GM21528 (cell line): Measurements from ENCODE around the gene ASPN.

Experiments used
- ATAC-seq: cut with Tn5 transposase; IDR thresholded peaks from one replicate; pipeline ENCODE4 v1.9.1; 2021; ENCODE audit warnings: mild to moderate bottlenecking, moderate library complexity; ENCODE audit not compliant: unreplicated experiment, low FRiP score

ASPN gene

DNA sequence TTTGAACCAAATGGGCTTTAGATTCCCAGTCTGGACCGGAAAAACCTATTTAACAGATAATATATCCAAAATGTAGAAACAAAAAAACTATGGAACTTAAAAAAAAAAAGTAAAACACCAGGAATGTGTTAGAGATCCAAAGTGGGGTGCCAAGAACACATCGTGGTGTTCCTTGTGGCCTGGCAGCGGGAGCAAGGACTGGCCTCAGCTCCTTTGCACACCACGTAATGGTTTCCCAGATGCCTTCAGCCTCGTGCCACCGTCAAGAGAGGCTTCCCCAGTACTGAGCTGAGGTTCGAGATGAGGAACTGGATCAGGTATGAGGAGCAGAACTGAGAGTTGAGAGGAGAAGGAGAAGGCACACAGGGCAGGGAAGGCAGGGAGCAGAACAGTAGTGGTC lies 3.5 kb downstream of the ASPN start:
- no peak for ATAC-seq

DNA sequence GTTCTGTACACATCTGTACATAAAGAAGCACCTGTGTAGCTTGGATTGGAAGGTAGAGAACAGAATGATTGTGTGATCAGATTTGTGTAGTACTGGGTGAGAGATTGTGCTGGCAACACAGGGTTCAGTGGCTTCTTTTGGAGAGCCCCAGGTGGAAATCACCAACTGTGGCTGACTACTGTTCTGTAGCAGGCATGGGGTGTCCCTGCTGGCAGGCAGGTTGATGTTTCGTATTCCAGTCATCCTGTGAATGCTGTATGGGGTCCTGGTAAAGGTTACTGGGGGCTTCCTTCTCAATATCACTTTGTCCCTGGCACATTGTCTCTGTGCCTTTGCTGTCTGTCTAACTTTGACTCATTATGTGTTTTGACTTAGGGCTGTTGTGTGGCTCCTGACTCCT lies 5.3 kb downstream of the ASPN start:
- ATAC-seq = no peak

DNA sequence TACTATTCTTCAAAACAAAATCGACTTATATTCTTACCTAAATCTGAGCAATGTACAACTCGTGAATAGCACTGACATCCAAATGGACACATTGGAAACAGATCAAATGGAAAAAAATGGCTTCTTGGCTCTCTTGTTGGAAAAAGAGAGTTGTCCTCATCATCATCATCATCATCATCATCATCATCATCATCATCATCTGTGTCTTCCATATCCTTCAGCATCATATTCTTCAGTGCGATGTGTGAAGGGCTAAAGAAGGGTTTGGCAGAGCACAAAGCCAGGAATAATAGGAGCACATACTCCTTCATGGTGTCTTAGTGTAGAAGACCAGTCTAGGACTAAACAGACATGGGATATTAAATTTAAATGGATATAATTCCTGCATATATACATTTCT lies 7.7 kb downstream of the ASPN start:
- no peak for ATAC-seq

DNA sequence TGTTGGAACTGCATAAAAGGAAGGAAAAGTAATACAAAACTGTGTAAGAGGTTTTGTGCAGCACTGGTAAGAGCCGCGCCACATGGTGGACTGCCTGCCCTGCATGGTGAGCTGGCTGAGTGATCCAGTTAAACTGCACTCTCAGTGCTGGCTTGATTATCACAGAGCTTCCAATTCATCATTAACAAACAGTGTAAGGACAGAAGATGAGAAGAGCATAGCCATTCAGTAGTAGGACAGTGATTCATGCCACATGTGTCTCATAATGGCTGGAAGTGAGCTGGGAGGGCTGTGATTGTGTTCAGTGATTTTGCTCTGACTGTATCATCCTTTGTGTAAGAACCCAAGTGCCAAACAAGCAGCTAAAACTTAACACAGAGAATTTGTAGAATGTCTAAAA lies 14.1 kb downstream of the ASPN start:
- ATAC-seq = no peak

DNA sequence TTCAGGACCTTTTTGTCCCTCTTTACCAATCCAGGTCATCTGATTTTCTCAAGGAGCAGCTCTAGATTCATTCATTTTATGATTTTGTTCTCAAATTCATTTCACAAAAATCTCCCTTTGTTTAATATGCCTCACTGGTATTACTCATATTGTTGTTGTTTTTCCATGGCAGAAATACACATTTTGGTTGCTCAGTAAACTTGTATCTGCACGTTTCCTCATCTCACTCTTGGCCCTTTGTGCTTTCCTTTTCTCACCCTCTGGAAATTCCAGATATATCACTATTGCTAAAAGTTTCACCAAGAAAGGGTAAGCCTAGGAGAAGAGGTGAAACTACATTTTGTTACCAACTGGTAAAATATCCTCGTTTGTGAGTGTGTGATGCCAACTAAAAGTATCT lies 14.8 kb downstream of the ASPN start:
- ATAC-seq = no peak

DNA sequence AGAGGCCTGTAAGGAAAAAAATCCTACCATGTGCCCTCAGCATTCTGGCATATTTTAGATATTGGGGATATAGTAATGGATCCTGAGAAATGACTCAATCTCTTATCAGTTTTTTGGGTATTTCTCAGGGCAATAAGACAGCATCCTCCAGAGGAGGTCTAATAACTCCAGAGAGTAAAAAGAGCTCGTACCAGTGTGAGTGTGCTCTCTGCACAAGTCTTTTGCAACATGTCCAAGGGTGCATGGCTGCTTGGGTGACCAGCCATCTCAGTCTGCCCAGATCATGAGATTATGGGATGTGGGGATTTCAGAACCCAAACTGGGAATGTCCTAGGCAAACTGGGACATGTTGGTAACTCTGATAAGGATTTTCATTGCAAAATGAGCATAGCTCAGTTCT lies 15.3 kb downstream of the ASPN start:
- no peak for ATAC-seq

DNA sequence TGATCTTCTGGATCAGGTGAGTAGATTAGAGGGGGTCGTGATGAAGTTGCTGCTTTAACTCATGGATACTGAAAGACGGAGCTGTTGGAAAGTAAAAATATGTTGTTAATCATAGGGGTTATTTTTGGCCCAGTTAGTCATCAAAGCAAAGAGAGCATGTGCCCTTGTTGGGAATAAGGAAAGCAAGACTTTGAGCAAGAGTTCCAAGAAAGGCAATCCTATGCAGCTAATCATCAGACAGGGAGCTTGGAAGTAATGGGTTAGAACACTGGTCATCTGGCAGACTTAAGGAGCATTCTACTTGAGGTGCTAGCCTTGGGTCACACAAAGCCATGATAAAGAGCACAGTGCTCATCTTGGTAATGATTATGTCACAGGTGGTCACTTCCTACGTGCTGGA lies 18.3 kb downstream of the ASPN start:
- ATAC-seq = no peak

DNA sequence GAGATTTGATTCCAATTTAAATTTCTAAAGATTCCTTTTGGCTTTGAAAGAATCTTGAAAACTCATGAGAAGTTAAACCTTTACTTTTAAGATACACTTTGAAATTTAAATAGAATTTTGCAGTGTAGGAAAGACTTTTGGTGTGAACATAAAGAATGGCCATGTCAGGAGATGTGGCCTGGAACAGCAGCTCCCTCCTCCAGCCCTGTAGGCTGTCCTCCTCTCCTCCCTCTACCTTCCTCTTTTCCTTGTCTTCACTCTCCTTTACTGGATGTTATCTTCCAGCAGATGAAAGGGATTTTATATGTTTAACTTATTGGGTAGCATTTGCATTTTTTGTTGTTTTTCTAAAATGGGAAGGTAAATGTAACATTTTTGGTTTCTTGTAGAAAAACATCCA lies 18.9 kb downstream of the ASPN start:
- no peak for ATAC-seq

DNA sequence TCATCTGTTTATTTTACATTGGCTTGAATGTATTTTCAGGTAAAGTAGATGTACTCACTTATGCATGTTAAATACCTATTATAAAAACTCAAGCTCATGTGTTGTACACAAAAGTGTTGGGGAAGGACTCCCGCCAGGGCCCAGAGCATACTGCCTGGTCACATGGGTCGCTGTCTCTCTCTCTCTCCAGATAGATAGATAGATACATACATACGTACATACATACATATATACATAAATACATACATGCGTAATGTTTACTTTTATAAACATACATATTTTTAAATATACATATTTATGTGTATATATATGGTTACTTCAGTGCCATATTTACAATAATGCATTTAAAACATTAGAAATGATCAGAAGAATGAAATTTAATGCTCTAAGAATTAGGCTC lies 24.7 kb downstream of the ASPN start:
- no peak for ATAC-seq

DNA sequence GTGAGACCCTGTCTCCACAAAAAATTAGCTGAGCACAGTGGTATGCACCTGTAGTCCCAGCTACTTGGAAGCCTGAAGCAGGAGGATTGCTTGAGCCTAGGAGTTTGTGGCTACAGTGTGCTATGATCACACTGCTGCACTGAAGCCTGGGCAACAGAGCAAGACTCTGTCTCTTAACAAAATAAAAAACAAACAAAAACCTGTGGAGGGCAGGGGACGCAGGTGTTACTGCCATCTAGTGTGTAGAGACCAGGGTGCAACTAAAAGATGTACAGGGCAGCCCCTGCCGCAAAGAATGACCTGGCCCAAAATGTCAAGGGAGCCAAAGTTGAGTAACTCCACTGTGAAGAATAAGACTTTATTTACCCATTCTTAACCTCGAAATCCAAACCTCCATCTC lies 27.1 kb downstream of the ASPN start:
- ATAC-seq = no peak

DNA sequence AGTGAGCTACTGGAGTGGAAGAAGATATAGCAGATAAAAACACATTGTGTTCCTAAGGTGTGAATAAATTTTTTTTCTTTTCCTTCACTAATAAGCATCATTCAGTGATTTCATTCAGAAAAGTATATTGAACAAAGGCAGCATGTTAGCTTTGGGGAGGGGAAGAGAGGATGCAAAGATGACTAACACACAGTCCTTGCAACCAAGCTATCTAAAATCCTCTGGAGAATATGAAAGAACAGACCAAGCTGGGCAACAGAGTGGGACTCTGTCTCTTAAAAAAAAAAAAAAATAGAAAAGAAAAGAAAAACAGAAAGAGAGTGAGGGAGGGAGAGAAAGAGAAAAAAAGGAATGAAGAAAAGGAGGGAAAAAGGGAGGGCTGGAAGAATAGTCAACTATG lies 35.8 kb downstream of the ASPN start:
- no peak for ATAC-seq

DNA sequence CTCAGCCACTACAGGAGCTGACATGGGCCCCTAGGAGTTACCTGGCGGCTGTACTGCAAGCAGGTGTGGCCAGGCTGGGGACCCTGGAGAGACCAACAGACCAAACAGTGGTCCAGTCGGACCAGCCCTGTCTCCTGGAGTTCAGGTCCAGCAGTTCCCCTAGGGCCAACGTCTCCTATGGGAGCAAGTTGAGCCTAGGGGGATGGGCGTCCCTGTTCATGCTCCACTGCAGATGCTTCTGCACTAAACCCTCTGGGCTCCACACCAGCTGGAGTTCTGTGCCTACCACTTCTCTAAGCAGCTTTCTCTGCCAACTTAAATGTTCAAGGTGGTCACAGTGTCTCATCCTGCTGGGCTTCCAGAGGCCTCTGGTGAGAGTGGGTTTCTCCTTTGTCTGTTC lies 37.5 kb downstream of the ASPN start:
- no peak for ATAC-seq

DNA sequence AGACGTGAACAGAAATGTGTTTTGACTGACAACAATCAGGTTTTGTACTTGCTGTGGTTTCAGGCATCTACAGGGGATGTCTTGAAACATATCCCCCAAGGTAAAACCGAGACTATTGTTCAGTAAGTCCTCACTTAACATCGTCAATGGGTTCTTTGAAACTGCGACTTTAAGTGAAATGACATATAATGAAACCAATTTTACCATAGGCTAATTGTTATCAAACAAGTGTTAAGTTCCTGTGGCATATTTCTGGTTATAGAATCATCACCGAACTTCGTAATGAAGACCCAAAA lies 41.6 kb downstream of the ASPN start:
- ATAC-seq = no peak

DNA sequence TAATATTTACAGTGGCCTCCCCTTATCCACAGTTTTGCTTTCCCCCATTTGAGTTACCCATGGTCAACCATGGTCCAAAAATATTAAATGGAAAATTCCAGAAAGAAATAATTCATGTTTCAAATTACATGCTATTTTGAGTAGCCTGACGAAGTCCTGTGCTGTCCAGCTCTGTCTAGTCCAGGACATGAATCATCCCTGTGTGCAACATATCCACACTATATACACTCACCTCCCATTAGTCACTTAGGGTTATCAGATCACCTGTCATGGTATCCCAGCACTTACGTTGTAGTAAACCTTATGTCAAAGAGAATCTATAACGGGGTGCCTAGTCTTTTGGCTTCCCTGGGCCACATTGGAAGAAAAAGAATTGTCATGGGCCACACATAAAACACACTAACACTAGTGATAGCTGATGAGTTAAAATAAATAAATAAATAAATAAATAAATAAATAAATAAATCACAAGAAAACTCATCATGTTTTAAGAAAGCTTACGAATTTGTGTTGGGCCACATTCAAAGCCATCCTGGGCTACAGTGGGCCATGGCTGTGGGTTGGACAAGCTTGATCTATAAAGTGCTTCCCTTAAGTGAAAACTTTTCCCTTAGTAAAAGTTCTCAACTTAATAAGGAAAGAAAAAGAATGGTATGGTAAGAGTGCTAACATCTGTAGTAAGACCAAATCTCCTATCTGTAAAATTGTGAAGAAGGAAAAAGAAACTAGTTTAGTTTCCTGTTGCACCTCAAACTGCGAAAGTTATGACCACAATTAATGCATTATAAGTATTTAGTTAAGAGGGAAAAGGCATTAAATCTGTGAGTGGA lies 42.2 kb downstream of the ASPN start:
- no peak for ATAC-seq

DNA sequence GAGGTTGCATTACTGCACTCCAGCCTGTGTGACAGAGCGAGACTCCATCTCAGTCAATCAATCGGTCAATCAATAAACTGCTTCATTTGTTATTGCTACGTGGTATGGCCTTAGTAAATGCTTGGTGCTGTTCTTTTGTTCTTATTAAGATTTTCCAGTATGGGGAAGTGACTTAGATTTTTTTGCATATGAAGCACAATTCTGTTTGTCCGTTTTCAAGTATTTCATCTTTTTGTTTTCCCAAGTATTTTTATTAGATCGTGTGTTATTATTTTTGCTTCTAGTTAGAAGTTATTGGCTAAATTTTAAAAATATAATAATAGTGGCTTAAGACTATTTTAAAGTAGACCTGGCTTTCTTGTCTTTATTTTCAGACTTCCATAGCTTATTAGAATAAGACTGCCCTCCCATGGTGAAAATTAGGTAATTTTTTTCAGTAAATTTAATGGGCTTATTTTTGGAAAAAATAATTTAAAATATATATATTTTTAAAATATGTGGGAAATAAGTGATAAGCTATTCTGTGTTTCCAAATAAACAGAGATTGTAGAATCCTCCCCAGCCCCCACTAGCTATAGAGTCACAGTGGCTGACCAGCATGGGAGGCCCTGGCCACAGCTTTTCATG lies 43.3 kb downstream of the ASPN start:
- no peak for ATAC-seq

DNA sequence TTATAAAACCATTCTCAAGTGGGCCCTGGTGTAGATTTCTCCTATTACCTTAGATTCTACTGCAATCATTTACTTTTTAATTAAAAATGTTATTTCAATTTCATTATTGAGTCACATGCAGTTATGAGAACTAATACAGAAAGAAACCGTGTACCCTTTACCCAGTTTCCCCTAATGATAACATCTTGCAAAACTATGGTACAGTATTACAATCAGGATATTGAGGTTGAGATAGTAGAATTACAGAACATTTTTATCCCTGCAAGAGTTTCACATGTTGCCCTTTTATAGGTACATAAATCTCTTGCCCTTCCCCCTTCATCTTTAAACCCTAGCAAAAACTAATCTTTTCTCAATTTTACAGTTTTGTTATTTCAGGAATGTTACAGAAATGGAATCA lies 47.0 kb downstream of the ASPN start:
- ATAC-seq = no peak

DNA sequence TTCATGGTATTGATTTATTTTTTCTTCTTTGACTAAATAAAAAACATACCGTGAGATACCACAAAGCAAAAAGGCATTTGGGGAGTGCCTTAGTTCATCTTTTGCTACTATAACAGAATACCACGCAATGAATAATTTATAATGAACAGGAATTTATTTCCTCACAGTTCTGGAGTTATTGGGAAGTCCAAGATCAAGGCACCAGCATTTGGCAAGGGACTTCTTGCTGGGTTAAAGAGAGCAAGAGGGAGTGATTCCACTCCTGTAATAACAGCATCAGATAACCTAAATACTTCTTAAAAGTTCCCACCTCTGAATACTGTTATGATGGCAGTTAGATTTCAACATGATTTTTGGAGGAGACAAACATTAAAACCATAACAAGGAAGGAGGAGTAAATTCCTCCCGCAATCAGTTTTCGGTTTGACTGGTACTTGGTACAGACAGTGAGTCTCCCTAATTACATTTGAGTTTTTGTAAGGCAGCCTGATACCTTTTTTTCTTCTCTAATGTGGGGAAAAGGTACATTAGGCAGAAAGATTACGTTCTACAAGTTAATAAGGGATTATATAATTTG lies 49.2 kb downstream of the ASPN start:
- no peak for ATAC-seq

DNA sequence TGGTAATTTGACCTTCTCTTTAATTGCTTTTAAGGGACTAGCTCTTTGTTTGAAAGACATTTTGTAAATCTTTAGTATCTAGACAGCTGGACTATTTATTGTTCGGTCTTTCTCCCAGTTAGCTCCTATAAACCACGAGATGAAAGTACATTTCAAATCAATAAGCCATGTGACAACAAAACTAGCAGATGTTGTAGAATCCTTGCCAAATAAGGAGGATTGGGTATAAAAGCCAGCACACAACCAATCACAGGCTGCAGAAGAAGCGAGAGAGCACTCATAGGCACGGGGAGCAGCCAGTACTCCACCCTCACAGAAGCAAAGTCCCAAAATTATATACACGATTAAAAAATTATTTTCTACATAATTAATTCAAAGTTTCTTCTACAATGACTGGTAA lies 50.0 kb downstream of the ASPN start:
- ATAC-seq = no peak

DNA sequence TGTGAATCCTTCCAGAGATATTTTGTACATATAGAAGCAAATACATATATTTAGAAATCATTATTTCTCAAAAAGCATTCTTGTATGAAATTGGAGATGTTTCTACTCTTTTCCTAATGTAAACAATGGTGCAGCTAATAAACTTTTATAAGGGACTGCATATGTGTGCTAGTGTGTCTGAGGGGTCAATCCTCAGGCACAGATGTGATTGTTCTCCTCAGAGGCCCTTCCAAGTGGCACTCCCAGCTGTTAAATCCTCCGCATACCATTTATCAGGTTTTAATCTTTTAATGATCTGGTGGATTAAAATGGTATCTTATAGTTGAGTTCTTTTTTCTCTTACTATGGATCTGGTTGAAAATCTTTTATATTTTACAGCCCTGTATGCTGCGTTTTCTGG lies 52.5 kb downstream of the ASPN start:
- ATAC-seq = no peak

DNA sequence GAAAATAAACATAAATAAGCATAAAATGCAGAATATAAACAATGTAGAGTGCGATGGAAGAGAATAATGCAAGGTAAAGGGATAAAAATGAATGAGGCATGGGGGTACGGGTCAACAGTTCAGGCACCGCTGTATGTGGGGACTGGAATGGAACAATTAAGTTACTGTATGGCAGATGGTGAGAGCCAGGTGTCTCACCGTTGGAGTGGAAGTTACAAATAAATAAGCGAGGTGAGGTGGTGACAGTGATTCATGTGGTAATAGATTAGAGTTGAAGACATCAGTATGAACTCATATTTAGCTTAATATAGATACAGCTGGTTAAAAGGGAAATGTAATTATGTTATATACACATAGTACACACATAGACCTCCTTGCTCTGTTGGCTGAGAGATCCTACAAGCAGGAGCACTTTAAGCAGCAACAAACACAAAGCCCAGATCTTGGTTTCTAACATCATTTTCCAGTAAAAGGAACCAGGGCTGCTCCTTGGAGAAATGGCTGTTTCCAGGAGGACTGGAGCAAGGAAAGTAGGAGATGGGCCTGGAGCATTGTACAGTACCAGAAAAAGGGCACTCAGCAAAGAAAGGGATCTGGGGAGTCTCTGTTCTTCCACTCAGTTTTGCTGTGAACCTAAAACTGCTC lies 55.7 kb downstream of the ASPN start:
- ATAC-seq = no peak

DNA sequence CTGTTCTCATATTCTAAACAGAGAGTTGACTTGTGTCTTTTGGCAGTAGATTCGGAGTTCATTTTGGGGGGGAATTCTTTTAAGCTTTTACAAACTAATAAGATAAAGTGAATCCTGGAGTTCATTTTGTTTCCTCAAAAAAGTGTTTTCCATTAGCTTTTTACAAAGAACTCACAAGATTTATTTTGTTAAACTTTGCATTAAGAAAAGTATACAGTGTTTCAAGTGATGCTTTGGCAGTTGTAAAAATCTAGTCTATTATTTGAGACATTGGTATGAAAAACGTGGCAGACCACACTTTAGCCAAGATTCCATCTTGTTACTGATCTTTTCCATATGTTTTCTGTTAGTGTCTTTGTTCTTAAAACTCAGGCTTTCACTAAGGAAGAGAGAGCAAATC lies 56.8 kb downstream of the ASPN start:
- no peak for ATAC-seq

DNA sequence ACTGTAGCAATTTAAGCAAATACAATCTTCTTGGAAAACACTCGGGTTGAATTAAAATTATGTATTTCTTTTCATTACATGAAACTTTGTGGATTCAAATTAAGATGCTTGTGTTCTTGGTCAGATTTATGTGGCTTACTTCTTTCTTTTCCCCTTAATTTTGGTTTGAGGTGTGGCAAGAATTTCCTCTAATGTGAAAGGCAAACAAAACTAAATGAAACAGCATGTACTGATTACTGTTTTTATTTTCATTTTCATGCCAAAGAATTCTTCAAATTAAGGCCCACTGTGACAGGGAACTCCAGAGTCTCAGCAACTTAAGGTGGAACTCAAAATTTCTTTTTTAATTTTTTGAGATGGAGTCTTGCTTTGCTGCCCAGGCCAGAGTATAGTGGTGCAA lies 58.0 kb downstream of the ASPN start, which contains the start of gene OMD:
OMD (minus strand) TSS at position 132 of the 400 bp plus-strand sequence. CDS start 6,913 bp downstream, outside the sequence.
- ATAC-seq = no peak
